K562 (cell line): Measurements from ENCODE around the gene ZNF322. TPM values are rescaled to one million over a fixed set of nuclear protein-coding genes. Genes with fewer than 3 reads are reported as not detected.

Source experiments
- AFF1 ChIP-seq, 2 experiments: fragments of 450-650 bp; IDR thresholded peaks; 2 replicates each; pipeline ENCODE4 v1.6.1; 2018; ENCODE audit warnings: mild to moderate bottlenecking in 2 of 2, low read depth in 1 of 2; ENCODE audit not compliant: partially characterized antibody in 2 of 2
- COPS2 ChIP-seq: fragments of 450-650 bp; conservative IDR thresholded peaks from 2 replicates; pipeline ENCODE4 v1.6.1; 2016; ENCODE audit warnings: mild to moderate bottlenecking, moderate library complexity
- EHMT2 ChIP-seq: fragments of 450-650 bp; IDR thresholded peaks from 2 replicates; pipeline ENCODE4 v1.6.1; 2018; ENCODE audit warnings: antibody characterized with exemption
- EP300 ChIP-seq: IDR thresholded peaks from 2 replicates; pipeline ENCODE4 v1.6.1; 2012; ENCODE audit warnings: low read length, improper control_type of control experiment
- HDAC8 ChIP-seq: fragments of 450-650 bp; IDR thresholded peaks from 2 replicates; pipeline ENCODE4 v1.6.1; 2016; ENCODE audit warnings: mild to moderate bottlenecking, missing genetic modification characterization, moderate library complexity, missing compliant biosample characterization
- KDM1A ChIP-seq, 2 experiments: fragments of 450-650 bp; IDR thresholded peaks; 2 replicates each; pipeline ENCODE4 v1.6.1; 2016; ENCODE audit warnings: mild to moderate bottlenecking in 2 of 2
- LEF1 ChIP-seq: fragments of 450-650 bp; IDR thresholded peaks from 2 replicates; pipeline ENCODE4 v1.6.1; 2016; ENCODE audit warnings: mild to moderate bottlenecking
- NCOA1 ChIP-seq: fragments of 450-650 bp; IDR thresholded peaks from 2 replicates; pipeline ENCODE4 v1.6.1; 2016; ENCODE audit warnings: low read depth
- NKRF ChIP-seq: fragments of 450-650 bp; IDR thresholded peaks from 2 replicates; pipeline ENCODE4 v1.6.1; 2016; ENCODE audit warnings: borderline replicate concordance
- NONO ChIP-seq, 2 experiments: fragments of 200-400 bp in 1 of 2; fragments of 450-650 bp in 1 of 2; formaldehyde crosslinking in 1 of 2; IDR thresholded peaks; 2 replicates each; pipeline ENCODE4 v1.6.1; 2017; ENCODE audit warnings: low read depth in 2 of 2, mild to moderate bottlenecking in 2 of 2, moderate library complexity in 2 of 2, low read length in 1 of 2
- PHB2 ChIP-seq: fragments of 450-650 bp; IDR thresholded peaks from 2 replicates; pipeline ENCODE4 v1.6.1; 2017; ENCODE audit warnings: low read depth
- PPARD ChIP-seq: fragments of 250-450 bp; sonication (Bioruptor Pico); IDR thresholded peaks from 2 replicates; pipeline ENCODE4 v1.8.0; 2022; ENCODE audit warnings: inconsistent platforms, mild to moderate bottlenecking, moderate library complexity
- ZC3H11A ChIP-seq: IDR thresholded peaks from 2 replicates; pipeline ENCODE4 v1.6.1; 2012; ENCODE audit warnings: low read depth, low read length, improper control_type of control experiment
- ZNF146 ChIP-seq: IDR thresholded peaks from one replicate; pipeline ENCODE4 v1.6.1; 2018; ENCODE audit warnings: missing compliant biosample characterization; ENCODE audit not compliant: unreplicated experiment
- ZNF197 ChIP-seq: fragments of 200-800 bp; sonication (Bioruptor generic); IDR thresholded peaks from 2 replicates; pipeline ENCODE4 v1.6.1; 2016; ENCODE audit warnings: low read depth, missing genetic modification characterization, missing compliant biosample characterization
- ZNF282 ChIP-seq: sonication (generic); formaldehyde crosslinking; IDR thresholded peaks from 2 replicates; pipeline ENCODE4 v1.8.1; 2023; ENCODE audit warnings: missing genetic modification reagents
- ZNF444 ChIP-seq: fragments of 250-450 bp; sonication (Bioruptor Pico); IDR thresholded peaks from 2 replicates; pipeline ENCODE4 v1.4.0; 2020; ENCODE audit warnings: mild to moderate bottlenecking, moderate library complexity
- polyA plus RNA-seq, 8 experiments: library from polyadenylated mRNA; depleted of rRNA in 4 of 8; stranded (reverse) in 5 of 8; unstranded in 3 of 8; fragments of >200 nt; fragmentation: Nextera tagmentation in 2 of 8; fragmentation: Illumina TruSeq in 1 of 8; extraction: Ambion mirVana in 2 of 8; extraction: Trizol in 1 of 8; gene quantifications; 2 replicates each; pipeline versions ENCODE4 v1.2.1 to v1.2.3, GENCODE V29; 2011 to 2014; ENCODE audit warnings: inconsistent platforms in 1 of 8, missing spikeins in 1 of 8
- total RNA-seq, 7 experiments: library from RNA; depleted of rRNA in 6 of 7; stranded (reverse); fragments of >200 nt in 6 of 7; fragmentation: Illumina TruSeq in 2 of 7; extraction: Trizol in 2 of 7; gene quantifications; 2 replicates each; pipeline versions ENCODE4 v1.2.1 to v1.2.3, GENCODE V29; 2011 to 2021; ENCODE audit warnings: low replicate concordance in 1 of 7
- TF ChIP-seq, protein P1 (sequence below): fragments of 450-650 bp; IDR thresholded peaks from 2 replicates; pipeline ENCODE4 v1.6.1; 2016; ENCODE audit warnings: missing biosample characterization, missing genetic modification characterization
- TF ChIP-seq, protein P2 (sequence below): fragments of 450-650 bp; conservative IDR thresholded peaks from 2 replicates; pipeline ENCODE4 v1.6.1; 2016; ENCODE audit warnings: missing genetic modification characterization, low read depth, mild to moderate bottlenecking, missing compliant biosample characterization, moderate library complexity

ZNF322 gene
- total and polyA plus RNA-seq, 9 of the 15 experiments (the other 6 are each of a cell fraction or from before 2014, with no cell fraction given) = 4.7 to 31.2 (median 18.7) TPM

GRCh38 chr6:26595669-26596269 lies 63.8 kb downstream of the ZNF322 start (continued):
- TF ChIP-seq AFF1 (IDR thresholded peaks at IDR 0.05; ENCODE audit: low read depth in 1 of 2, partially characterized antibody in 2 of 2) (peak in 1 of 2 experiments; percentile 46), PHB2 (no peak), EHMT2 (no peak), ZNF444 (CRISPR knock-in tag) (no peak), NCOA1 (no peak; the same call in 1 of the 2 replicates), LEF1 (peak; percentile 38; the same call in 1 of the 2 replicates), HDAC8 (no peak), PPARD (CRISPR knock-in tag) (no peak), ZNF197 (CRISPR knock-in tag) (no peak), NKRF (no peak), KDM1A (IDR thresholded peaks at IDR 0.05) (peak in 1 of 2 experiments; percentile 18; a peak in 1 of 4 replicates), ZNF146 (no peak), NONO (IDR thresholded peaks at IDR 0.05; ENCODE audit: low read depth in 2 of 2, low read length in 1 of 2) (peak in 1 of 2 experiments; percentile 59; a peak in 1 of 4 replicates), ZC3H11A (no peak), ZNF282 (CRISPR knock-in tag) (no peak), COPS2 (no peak), EP300 (peak; percentile 29; the same call in 1 of the 2 replicates)
- TF ChIP-seq, protein P1, sequence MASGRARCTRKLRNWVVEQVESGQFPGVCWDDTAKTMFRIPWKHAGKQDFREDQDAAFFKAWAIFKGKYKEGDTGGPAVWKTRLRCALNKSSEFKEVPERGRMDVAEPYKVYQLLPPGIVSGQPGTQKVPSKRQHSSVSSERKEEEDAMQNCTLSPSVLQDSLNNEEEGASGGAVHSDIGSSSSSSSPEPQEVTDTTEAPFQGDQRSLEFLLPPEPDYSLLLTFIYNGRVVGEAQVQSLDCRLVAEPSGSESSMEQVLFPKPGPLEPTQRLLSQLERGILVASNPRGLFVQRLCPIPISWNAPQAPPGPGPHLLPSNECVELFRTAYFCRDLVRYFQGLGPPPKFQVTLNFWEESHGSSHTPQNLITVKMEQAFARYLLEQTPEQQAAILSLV = no peak
- TF ChIP-seq, protein P2, sequence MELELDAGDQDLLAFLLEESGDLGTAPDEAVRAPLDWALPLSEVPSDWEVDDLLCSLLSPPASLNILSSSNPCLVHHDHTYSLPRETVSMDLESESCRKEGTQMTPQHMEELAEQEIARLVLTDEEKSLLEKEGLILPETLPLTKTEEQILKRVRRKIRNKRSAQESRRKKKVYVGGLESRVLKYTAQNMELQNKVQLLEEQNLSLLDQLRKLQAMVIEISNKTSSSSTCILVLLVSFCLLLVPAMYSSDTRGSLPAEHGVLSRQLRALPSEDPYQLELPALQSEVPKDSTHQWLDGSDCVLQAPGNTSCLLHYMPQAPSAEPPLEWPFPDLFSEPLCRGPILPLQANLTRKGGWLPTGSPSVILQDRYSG = no peak
